ENCODE results near the gene ADAM12. TPM values are rescaled to one million over a fixed set of nuclear protein-coding genes. Genes with fewer than 3 reads are reported as not detected.

The ADAM12 gene
- total RNA-seq, 2 donors from 2014 or later = 0.46 TPM; not detected in 1

DNA sequence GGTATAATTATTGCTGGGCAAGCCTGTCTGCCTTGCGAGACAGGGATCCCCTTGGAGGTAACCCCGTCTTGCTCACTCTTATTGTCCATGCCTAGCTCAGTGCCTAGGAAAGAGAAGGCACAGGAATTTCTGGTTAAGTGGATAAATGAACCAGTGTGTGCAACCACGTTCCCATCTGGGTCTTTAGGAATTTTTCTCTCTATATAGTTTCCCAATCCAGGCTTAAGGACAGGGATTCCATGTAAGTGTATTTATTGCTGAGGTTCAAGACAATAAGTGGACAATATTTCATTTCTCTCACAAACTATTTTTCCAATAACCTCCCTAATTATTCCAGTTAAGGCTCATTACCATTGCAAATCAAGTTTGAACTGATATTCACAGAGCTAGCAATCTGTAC is 8.9 kb upstream of the ADAM12 start:
- Mint-ChIP-seq H3K4me3 (no peak overlapping the region), H3K27ac (no peak overlapping the region), H3K9me3 (peaks cover 3% of the 10 kb centered on the region), H3K36me3 (ENCODE audit: low read depth) (no peaks in the 10 kb centered on the region), H3K4me1 (peaks cover 3% of the 10 kb centered on the region), H3K27me3 (ENCODE audit: insufficient read depth) (peaks cover 9% of the 10 kb centered on the region)
- Histone ChIP-seq H3K36me3 (ENCODE audit: control insufficient read depth, insufficient read depth, low read length) (no peaks in the 10 kb centered on the region), H3K4me1 (ENCODE audit: control insufficient read depth, insufficient read depth, low read length) (no peaks in the 10 kb centered on the region), H3K9ac (ENCODE audit: extremely low read depth, low read length, poor library complexity, severe bottlenecking) (no peak overlapping the region), H3K4me3 (ENCODE audit: low read length) (no peak overlapping the region), H3K27ac (ENCODE audit: low read depth, low read length) (no peak overlapping the region), H3K9me3 (ENCODE audit: control insufficient read depth, low read length) (peaks cover 5% of the 10 kb centered on the region), H3K27me3 (ENCODE audit: control insufficient read depth, insufficient read depth, low read length, poor library complexity, severe bottlenecking) (no peaks in the 10 kb centered on the region)
- TF ChIP-seq, protein P1, sequence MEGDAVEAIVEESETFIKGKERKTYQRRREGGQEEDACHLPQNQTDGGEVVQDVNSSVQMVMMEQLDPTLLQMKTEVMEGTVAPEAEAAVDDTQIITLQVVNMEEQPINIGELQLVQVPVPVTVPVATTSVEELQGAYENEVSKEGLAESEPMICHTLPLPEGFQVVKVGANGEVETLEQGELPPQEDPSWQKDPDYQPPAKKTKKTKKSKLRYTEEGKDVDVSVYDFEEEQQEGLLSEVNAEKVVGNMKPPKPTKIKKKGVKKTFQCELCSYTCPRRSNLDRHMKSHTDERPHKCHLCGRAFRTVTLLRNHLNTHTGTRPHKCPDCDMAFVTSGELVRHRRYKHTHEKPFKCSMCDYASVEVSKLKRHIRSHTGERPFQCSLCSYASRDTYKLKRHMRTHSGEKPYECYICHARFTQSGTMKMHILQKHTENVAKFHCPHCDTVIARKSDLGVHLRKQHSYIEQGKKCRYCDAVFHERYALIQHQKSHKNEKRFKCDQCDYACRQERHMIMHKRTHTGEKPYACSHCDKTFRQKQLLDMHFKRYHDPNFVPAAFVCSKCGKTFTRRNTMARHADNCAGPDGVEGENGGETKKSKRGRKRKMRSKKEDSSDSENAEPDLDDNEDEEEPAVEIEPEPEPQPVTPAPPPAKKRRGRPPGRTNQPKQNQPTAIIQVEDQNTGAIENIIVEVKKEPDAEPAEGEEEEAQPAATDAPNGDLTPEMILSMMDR (conservative IDR thresholded peaks at IDR 0.05) = no peak
- DNase-seq = no peak
- 98 to 100% methylated on average over 2 to 3 of the region's 3 CpGs for WGBS, 2 experiments (ENCODE audit: insufficient coverage in 1 of 2, insufficient read length in 1 of 2)

DNA sequence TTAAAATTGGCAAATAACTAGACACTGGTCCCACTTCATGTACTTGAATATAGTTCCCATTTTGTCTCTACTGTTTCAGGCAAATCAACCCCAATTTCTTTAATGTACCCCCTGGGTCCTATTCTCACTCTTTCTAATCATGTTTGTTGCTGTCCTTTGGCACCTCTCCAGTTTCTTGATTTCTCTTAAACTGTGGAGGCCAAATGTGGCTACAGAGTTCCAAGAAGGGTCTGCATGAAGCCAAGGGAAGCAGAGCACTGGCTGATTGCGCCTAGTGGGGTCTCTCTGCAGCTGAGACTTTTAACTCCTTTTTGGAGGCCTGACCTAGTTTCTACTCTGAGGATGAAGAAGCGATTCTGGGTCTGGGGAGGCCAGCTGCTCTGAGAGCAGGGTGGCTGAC is 6.7 kb upstream of the ADAM12 start:
- Histone ChIP-seq H3K4me1 (ENCODE audit: control insufficient read depth, insufficient read depth, low read length) (no peaks in the 10 kb centered on the region), H3K27ac (ENCODE audit: low read depth, low read length) (no peak overlapping the region), H3K36me3 (ENCODE audit: control insufficient read depth, insufficient read depth, low read length) (no peaks in the 10 kb centered on the region), H3K4me3 (ENCODE audit: low read length) (no peak overlapping the region), H3K9me3 (ENCODE audit: control insufficient read depth, low read length) (peaks cover 5% of the 10 kb centered on the region), H3K9ac (ENCODE audit: extremely low read depth, low read length, poor library complexity, severe bottlenecking) (no peak overlapping the region), H3K27me3 (ENCODE audit: control insufficient read depth, insufficient read depth, low read length, poor library complexity, severe bottlenecking) (peaks cover 12% of the 10 kb centered on the region)
- Mint-ChIP-seq H3K4me3 (no peak overlapping the region), H3K36me3 (ENCODE audit: low read depth) (no peaks in the 10 kb centered on the region), H3K27me3 (ENCODE audit: insufficient read depth) (peaks cover 22% of the 10 kb centered on the region), H3K27ac (no peak overlapping the region), H3K9me3 (peaks cover 3% of the 10 kb centered on the region), H3K4me1 (peaks cover 3% of the 10 kb centered on the region)
- TF ChIP-seq, protein P1 (conservative IDR thresholded peaks at IDR 0.05) = no peak
- no peak for DNase-seq
- WGBS, 2 experiments (ENCODE audit: insufficient coverage in 1 of 2, insufficient read length in 1 of 2) = 90 to 100% methylated on average over 2 of the region's 2 CpGs

DNA sequence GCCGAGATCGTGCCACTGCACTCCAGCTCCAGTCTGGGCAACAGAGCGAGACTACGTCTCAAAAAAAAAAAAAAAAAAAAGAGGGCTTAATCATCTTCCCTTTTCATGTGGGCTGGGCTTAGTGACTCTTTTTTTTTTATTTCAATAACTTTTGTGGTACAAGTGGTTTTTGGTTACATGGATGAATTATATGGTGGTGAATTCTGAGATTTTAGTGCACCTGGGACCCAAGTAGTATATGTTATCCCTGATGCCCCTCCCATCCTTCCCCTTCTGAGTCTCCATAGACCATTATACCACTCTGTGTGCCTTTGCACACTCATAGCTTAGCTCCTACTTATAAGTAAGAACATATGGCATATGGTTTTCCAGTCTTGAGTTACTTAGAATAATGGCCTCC is 4.8 kb upstream of the ADAM12 start:
- DNase-seq = no peak
- Histone ChIP-seq H3K36me3 (ENCODE audit: control insufficient read depth, insufficient read depth, low read length) (no peaks in the 10 kb centered on the region), H3K27me3 (ENCODE audit: control insufficient read depth, insufficient read depth, low read length, poor library complexity, severe bottlenecking) (peaks cover 31% of the 10 kb centered on the region), H3K27ac (ENCODE audit: low read depth, low read length) (no peak overlapping the region), H3K9me3 (ENCODE audit: control insufficient read depth, low read length) (peaks cover 5% of the 10 kb centered on the region), H3K4me3 (ENCODE audit: low read length) (no peak overlapping the region), H3K9ac (ENCODE audit: extremely low read depth, low read length, poor library complexity, severe bottlenecking) (no peak overlapping the region), H3K4me1 (ENCODE audit: control insufficient read depth, insufficient read depth, low read length) (no peaks in the 10 kb centered on the region)
- TF ChIP-seq, protein P1 (conservative IDR thresholded peaks at IDR 0.05) = no peak
- H3K27me3 Mint-ChIP-seq (ENCODE audit: insufficient read depth) = peaks cover 39% of the 10 kb centered on the region
- no peak overlapping the region for H3K27ac Mint-ChIP-seq
- H3K4me1 Mint-ChIP-seq = peaks cover 3% of the 10 kb centered on the region
- 89% methylated on average over 4 of the region's 4 CpGs; no CpG with 5 or more reads in 1 of the 2 experiments for WGBS, 2 experiments (ENCODE audit: insufficient coverage in 1 of 2, insufficient read length in 1 of 2)
- H3K9me3 Mint-ChIP-seq = peaks cover 3% of the 10 kb centered on the region
- H3K36me3 Mint-ChIP-seq (ENCODE audit: low read depth) = no peaks in the 10 kb centered on the region
- no peak overlapping the region for H3K4me3 Mint-ChIP-seq

All from endodermal cell (in vitro differentiated cells).